ENCODE measurements around the gene PCDHA1.
A peak's percentile ranks its signal among the peaks of the same experiment; 100 is the strongest.

PCDHA1 gene

DNA sequence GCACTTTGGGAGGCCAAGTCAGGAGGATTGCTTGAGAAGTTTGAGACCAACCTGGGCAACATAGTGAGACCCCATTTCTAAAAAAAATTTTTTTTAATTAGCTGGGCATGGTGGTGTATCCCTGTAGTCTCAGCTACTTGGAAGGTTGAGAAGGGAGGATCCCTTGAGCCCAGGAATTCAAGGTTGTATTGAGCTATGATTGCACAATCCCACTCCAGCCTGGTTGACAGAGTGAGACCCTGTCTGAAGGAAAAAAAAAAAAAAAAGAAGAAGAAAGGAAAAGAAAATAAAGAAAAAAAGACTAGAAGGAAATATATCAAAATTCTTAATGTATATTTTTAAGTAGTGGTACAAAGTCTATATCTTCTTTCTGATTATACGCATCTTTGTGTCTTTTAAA lies 236.4 kb downstream of the PCDHA1 start:
- H4K20me1 ChIP-seq = no peaks in the 10 kb centered on the region
- no peak overlapping the region for H3K4me3 ChIP-seq
- H3K27me3 ChIP-seq = no peaks in the 10 kb centered on the region
- no peaks in the 10 kb centered on the region for H3K4me1 ChIP-seq
- no peak overlapping the region for H3K27ac ChIP-seq
- no peak overlapping the region for H3K9ac ChIP-seq
- no peak overlapping the region for H3K4me2 ChIP-seq
- H3K36me3 ChIP-seq = no peaks in the 10 kb centered on the region
- H3K9me3 ChIP-seq (replicated peaks in 1 of 11) = no peaks in the 10 kb centered on the region
- TF ChIP-seq Cebpa-rat (IDR thresholded peaks at IDR 0.05) = 0 out of 22 replicates have a peak, but pooled peaks of 1 of the 11 experiments have one; percentile 19

- Histone ChIP-seq H3K27ac (no peak overlapping the region), H3K4me3 (no peak overlapping the region), H3K36me3 (no peaks in the 10 kb centered on the region), H3K27me3 (no peaks in the 10 kb centered on the region), H3K9me3 (replicated peaks in 1 of 11) (no peaks in the 10 kb centered on the region), H3K9ac (no peak overlapping the region), H3K4me1 (no peaks in the 10 kb centered on the region), H3K4me2 (no peak overlapping the region), H4K20me1 (no peaks in the 10 kb centered on the region)
- TF ChIP-seq Cebpa-rat (IDR thresholded peaks at IDR 0.05) = no peak
Measured at GRCh38 chr5:141031006-141031405, 245.1 kb downstream of the PCDHA1 start.

- H3K36me3 ChIP-seq = no peaks in the 10 kb centered on the region
- no peaks in the 10 kb centered on the region for H4K20me1 ChIP-seq
- no peaks in the 10 kb centered on the region for H3K9me3 ChIP-seq (replicated peaks in 1 of 11)
- no peak for TF ChIP-seq Cebpa-rat (IDR thresholded peaks at IDR 0.05)
- H3K4me1 ChIP-seq = no peaks in the 10 kb centered on the region
- H3K9ac ChIP-seq = no peak overlapping the region
- no peak overlapping the region for H3K27ac ChIP-seq
- no peak overlapping the region for H3K4me3 ChIP-seq
- no peaks in the 10 kb centered on the region for H3K27me3 ChIP-seq
- H3K4me2 ChIP-seq = no peak overlapping the region
Measured at GRCh38 chr5:141032626-141033025, 246.7 kb downstream of the PCDHA1 start.

DNA sequence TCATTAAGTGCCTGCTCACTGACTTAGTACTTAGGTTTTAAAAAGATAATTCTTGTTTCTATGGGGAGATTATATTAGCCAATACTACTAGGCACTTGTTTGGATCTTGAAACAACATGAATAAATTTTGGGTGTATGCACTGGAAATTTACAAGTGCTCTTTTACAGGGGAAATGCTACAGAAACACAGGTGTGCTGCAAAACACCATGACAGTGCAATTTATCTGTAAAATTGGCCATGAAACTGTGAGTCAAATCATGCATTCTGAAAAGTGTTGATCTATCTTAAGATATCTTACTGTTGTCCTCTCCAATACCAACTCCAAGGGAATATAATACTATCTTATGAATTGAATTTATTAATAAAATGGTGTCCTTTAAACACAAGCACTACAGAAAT lies 253.1 kb downstream of the PCDHA1 start:
- Histone ChIP-seq H3K9me3 (replicated peaks in 1 of 11) (peaks cover 0 to 16% (median 10%) of the 10 kb centered on the region in 11 experiments; a peak in 13 of 22 replicates), H4K20me1 (no peaks in the 10 kb centered on the region), H3K4me1 (no peaks in the 10 kb centered on the region), H3K4me2 (no peak overlapping the region), H3K36me3 (no peaks in the 10 kb centered on the region), H3K27me3 (no peaks in the 10 kb centered on the region), H3K27ac (no peak overlapping the region), H3K4me3 (no peak overlapping the region), H3K9ac (no peak overlapping the region)
- no peak for TF ChIP-seq Cebpa-rat (IDR thresholded peaks at IDR 0.05)

DNA sequence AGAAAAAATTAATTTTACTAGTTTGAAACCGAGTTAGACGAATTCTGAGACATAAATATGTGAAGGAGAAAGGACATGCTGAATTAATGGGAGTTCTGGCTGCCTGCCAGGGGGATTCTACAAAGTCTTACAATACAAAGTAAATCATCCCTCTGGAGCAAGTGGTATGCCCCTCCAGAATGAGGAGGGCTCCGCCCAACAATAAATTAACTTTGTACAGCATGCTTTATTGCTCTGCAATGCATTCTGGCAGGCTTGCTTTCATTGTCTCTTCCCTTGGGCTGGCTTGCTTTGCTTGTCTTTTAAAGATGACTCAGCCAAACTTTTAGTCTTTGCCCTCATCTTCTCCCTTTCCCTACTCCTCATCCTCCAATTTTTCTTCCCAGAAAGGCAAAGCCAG lies 253.6 kb downstream of the PCDHA1 start:
- Histone ChIP-seq H3K27ac (no peak overlapping the region), H3K9me3 (replicated peaks in 1 of 11) (peaks cover 0 to 16% (median 10%) of the 10 kb centered on the region in 11 experiments; a peak in 13 of 22 replicates), H3K9ac (no peak overlapping the region), H3K4me1 (no peaks in the 10 kb centered on the region), H3K4me3 (no peak overlapping the region), H3K27me3 (no peaks in the 10 kb centered on the region), H4K20me1 (no peaks in the 10 kb centered on the region), H3K4me2 (no peak overlapping the region), H3K36me3 (no peaks in the 10 kb centered on the region)
- no peak for TF ChIP-seq Cebpa-rat (IDR thresholded peaks at IDR 0.05)

- H3K9ac ChIP-seq = no peak overlapping the region
- H3K36me3 ChIP-seq = no peaks in the 10 kb centered on the region
- H3K4me2 ChIP-seq = no peak overlapping the region
- H3K27ac ChIP-seq = no peak overlapping the region
- no peaks in the 10 kb centered on the region for H3K4me1 ChIP-seq
- no peaks in the 10 kb centered on the region for H3K27me3 ChIP-seq
- no peak for TF ChIP-seq Cebpa-rat (IDR thresholded peaks at IDR 0.05)
- H3K4me3 ChIP-seq = no peak overlapping the region
- peaks cover 0 to 16% (median 10%) of the 10 kb centered on the region in 11 experiments; a peak in 13 of 22 replicates for H3K9me3 ChIP-seq (replicated peaks in 1 of 11)
- no peaks in the 10 kb centered on the region for H4K20me1 ChIP-seq
Measured at GRCh38 chr5:141040093-141040770, 254.3 kb downstream of the PCDHA1 start.

- no peaks in the 10 kb centered on the region for H4K20me1 ChIP-seq
- H3K27me3 ChIP-seq = no peaks in the 10 kb centered on the region
- no peak overlapping the region for H3K9ac ChIP-seq
- no peak for TF ChIP-seq Cebpa-rat (IDR thresholded peaks at IDR 0.05)
- H3K4me1 ChIP-seq = no peaks in the 10 kb centered on the region
- peaks cover 0 to 16% (median 10%) of the 10 kb centered on the region in 11 experiments; a peak in 13 of 22 replicates for H3K9me3 ChIP-seq (replicated peaks in 1 of 11)
- H3K27ac ChIP-seq = no peak overlapping the region
- no peak overlapping the region; a peak in 1 of 22 replicates for H3K4me2 ChIP-seq
- no peak overlapping the region for H3K4me3 ChIP-seq
- no peaks in the 10 kb centered on the region for H3K36me3 ChIP-seq
Measured at GRCh38 chr5:141040771-141041426, 255.0 kb downstream of the PCDHA1 start.

- no peaks in the 10 kb centered on the region for H3K36me3 ChIP-seq
- H3K27ac ChIP-seq = no peak overlapping the region
- no peaks in the 10 kb centered on the region for H4K20me1 ChIP-seq
- no peaks in the 10 kb centered on the region for H3K27me3 ChIP-seq
- no peaks in the 10 kb centered on the region for H3K4me1 ChIP-seq
- peaks cover 0 to 16% (median 10%) of the 10 kb centered on the region in 11 experiments; a peak in 13 of 22 replicates for H3K9me3 ChIP-seq (replicated peaks in 1 of 11)
- H3K4me3 ChIP-seq = no peak overlapping the region
- H3K9ac ChIP-seq = no peak overlapping the region
- H3K4me2 ChIP-seq = no peak overlapping the region; a peak in 1 of 22 replicates
- no peak for TF ChIP-seq Cebpa-rat (IDR thresholded peaks at IDR 0.05)
Measured at GRCh38 chr5:141041427-141041785, 255.5 kb downstream of the PCDHA1 start.

DNA sequence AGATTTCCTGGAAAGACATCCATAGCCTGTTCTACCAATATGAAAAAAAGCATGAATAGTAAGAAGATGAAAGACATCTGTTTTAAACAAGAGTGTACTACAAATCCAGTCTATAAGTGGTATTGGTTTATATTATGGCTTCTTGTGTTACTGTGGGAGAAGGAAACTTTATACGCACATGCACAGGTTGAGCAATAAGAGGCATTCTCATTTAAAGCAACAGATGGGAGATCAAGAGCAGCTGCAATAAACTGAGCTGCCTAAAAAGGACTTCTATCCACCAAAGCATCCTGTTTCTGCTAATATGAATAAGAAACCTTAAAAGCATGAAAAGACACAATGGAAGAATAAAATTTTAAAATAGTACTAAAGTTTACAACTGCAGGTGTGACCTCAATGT lies 256.6 kb downstream of the PCDHA1 start:
- H3K36me3 ChIP-seq = no peaks in the 10 kb centered on the region
- H3K4me3 ChIP-seq = no peak overlapping the region
- no peaks in the 10 kb centered on the region for H3K4me1 ChIP-seq
- TF ChIP-seq Cebpa-rat (IDR thresholded peaks at IDR 0.05) = no peak
- no peaks in the 10 kb centered on the region for H3K27me3 ChIP-seq
- no peaks in the 10 kb centered on the region for H4K20me1 ChIP-seq
- H3K9me3 ChIP-seq (replicated peaks in 1 of 11) = peaks cover 0 to 16% (median 10%) of the 10 kb centered on the region in 11 experiments; a peak in 13 of 22 replicates
- H3K9ac ChIP-seq = no peak overlapping the region
- no peak overlapping the region for H3K27ac ChIP-seq
- no peak overlapping the region for H3K4me2 ChIP-seq
